Astrocyte of the cerebellum (primary cell): ENCODE data around the gene YWHAE.
"Not testable (repeated sequence)": the region's sequence is repeated elsewhere in the genome, so short reads cannot be mapped to it uniquely, and the experiment has no call there.

Experiments
- DNase-seq: peaks from one replicate; pipeline ENCODE4 v3.0.0-alpha.2; 2011; ENCODE audit warnings: low read depth
- H3K4me3 ChIP-seq: 2 replicates; pipeline ENCODE4 v1.5.1; 2011; ENCODE audit warnings: mild to moderate bottlenecking, low read depth, low read length, moderate library complexity
- in situ Hi-C: cut with HindIII; loops from 2 replicates; pipeline ENCODE4 v1.10.0; 2017; ENCODE audit warnings: low sequenced_read_pairs
- TF ChIP-seq, protein P1 (sequence below): IDR thresholded peaks from 2 replicates; pipeline ENCODE4 v1.5.1; 2012; ENCODE audit warnings: low read length, low read depth, moderate library complexity, mild to moderate bottlenecking; ENCODE audit errors: missing control alignments

The YWHAE gene

GRCh38 chr17:1391577-1391976 lies 8.4 kb downstream of the YWHAE start:
- DNase-seq: no peak
- in situ Hi-C loops: no loop called here
- H3K4me3 ChIP-seq: no peak overlapping the region
- TF ChIP-seq, protein P1, sequence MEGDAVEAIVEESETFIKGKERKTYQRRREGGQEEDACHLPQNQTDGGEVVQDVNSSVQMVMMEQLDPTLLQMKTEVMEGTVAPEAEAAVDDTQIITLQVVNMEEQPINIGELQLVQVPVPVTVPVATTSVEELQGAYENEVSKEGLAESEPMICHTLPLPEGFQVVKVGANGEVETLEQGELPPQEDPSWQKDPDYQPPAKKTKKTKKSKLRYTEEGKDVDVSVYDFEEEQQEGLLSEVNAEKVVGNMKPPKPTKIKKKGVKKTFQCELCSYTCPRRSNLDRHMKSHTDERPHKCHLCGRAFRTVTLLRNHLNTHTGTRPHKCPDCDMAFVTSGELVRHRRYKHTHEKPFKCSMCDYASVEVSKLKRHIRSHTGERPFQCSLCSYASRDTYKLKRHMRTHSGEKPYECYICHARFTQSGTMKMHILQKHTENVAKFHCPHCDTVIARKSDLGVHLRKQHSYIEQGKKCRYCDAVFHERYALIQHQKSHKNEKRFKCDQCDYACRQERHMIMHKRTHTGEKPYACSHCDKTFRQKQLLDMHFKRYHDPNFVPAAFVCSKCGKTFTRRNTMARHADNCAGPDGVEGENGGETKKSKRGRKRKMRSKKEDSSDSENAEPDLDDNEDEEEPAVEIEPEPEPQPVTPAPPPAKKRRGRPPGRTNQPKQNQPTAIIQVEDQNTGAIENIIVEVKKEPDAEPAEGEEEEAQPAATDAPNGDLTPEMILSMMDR: no peak

- in situ Hi-C loops: no loop called here
- no peak overlapping the region for H3K4me3 ChIP-seq
- DNase-seq: no peak
- TF ChIP-seq, protein P1: no peak
These were observed 9.3 kb downstream of the YWHAE start for GRCh38 chr17:1390432-1391367.

DNA sequence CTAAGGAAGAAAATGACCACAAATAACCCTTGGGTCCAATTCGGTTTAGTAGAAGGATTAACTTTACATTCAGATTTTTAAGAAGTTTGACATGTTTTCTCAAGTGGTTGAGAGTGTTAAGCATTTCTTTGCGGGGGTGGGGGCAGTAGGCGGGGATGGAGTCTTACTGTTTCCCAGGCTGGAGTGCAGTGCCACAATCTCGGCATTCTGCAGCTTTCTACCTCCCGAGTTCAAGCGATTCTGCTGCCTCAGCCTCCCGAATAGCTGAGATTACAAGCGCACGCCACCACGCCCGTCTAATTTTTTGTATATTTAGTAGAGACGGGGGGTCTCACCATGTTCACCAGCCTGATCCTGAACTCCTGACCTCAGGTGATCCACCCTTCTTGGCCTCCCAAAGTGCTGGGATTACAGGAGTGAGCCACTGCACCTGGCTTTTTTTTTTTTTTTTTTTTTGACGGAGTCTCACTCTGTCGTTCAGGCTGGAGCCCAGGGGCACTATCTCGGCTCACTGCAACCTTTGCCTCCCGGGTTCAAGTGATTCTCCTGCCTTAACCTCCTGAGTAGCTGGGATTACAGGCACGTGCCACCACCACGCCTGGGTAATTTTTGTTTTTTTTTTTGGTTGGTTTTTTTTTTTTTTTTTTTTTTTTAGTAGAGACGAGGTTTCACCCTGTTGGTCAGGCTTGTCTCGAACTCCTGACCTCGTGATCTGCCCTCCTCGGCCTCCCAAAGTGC lies 12.4 kb downstream of the YWHAE start:
- DNase-seq, in situ Hi-C loops, H3K4me3 ChIP-seq: not testable (repeated sequence)

GRCh38 chr17:1386675-1387190 lies 13.3 kb downstream of the YWHAE start:
- DNase-seq, H3K4me3 ChIP-seq, in situ Hi-C loops: not testable (repeated sequence)

- no peak for DNase-seq
- TF ChIP-seq, protein P1: no peak
- H3K4me3 ChIP-seq: no peak overlapping the region
- in situ Hi-C loops: no loop called here
These were observed 13.8 kb downstream of the YWHAE start for GRCh38 chr17:1386265-1386664.

DNA sequence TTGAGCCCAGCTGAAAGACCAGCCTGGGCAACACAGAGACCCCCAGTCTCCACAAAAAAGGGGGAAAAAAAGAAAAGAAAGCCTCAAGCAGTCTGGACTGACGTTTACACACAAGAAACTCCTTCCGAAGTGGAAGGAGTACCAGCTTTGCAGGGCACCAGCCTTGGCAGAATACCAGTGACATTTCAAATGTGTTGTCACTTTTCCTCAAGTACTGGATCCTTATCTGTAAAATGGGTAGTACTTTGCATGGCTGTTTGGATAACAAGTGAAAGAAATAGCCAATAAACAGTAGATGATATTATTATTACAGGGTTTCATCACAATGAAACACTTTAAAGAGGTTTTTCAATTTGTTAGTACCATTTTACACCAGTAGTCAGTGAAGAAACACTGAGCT lies 14.2 kb downstream of the YWHAE start:
- H3K4me3 ChIP-seq: no peak overlapping the region
- DNase-seq: no peak
- in situ Hi-C loops: no loop called here
- TF ChIP-seq, protein P1: no peak

DNA sequence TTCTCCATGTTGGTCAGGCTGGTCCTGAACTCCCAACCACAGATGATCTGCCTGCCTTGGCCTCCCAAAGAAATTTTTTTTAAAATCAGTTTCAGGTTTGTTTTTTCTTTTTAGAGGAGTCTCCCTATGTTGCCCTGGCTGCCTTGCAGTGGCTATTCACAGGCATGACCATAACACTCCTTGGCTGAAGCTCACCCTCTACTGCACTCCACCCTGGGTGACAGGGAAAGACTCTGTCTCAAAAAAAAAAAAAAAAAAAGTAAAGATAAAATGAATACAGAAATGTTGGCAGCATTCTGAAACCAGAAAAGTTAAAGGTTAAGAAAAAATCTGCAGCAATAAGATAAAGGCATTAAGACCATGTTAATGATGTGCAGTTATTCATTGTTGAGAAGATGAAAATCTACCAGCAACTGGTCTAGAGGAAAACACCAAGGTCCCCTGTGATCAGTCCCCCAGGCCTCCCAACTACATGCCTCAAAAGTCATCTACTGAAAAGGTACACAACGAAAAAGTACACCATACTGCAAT lies 15.1 kb downstream of the YWHAE start:
- TF ChIP-seq, protein P1: no peak
- no peak for DNase-seq
- no peak overlapping the region for H3K4me3 ChIP-seq
- in situ Hi-C loops: no loop called here
